Smooth muscle cell (in vitro differentiated cells): ENCODE measurements around the gene PKD1. TPM values are rescaled to one million over a fixed set of nuclear protein-coding genes. Genes with fewer than 3 reads are reported as not detected.

Source experiments
- DNase-seq: peaks from one replicate; lab custom pipeline; 2025; ENCODE audit not compliant: unreplicated experiment; lab: John Stamatoyannopoulos, UW
- H2AFZ ChIP-seq: fragments of 200-600 bp; sonication (generic); 2 replicates; pipeline ENCODE4 v1.6.0; 2016; ENCODE audit warnings: antibody characterized with exemption, low read depth, mild to moderate bottlenecking
- H3F3A ChIP-seq: fragments of 200-600 bp; sonication (generic); 2 replicates; pipeline ENCODE4 v1.6.0; 2017; ENCODE audit warnings: antibody characterized with exemption, low read depth
- H3K27ac ChIP-seq: fragments of 200-600 bp; sonication (generic); 2 replicates; pipeline ENCODE4 v1.5.1; 2016; ENCODE audit warnings: low read depth, mild to moderate bottlenecking
- H3K27me3 ChIP-seq: fragments of 200-600 bp; sonication (generic); 2 replicates; pipeline ENCODE4 v1.6.1; 2016; ENCODE audit warnings: low read depth, mild to moderate bottlenecking
- H3K36me3 ChIP-seq: fragments of 200-600 bp; sonication (generic); 2 replicates; pipeline ENCODE4 v1.5.1; 2016; ENCODE audit warnings: low read depth
- H3K4me1 ChIP-seq: fragments of 200-600 bp; sonication (generic); 2 replicates; pipeline ENCODE4 v1.5.1; 2016; ENCODE audit warnings: low read depth
- H3K4me2 ChIP-seq: fragments of 200-600 bp; sonication (generic); 2 replicates; pipeline ENCODE4 v1.6.0; 2016; ENCODE audit warnings: mild to moderate bottlenecking
- H3K4me3 ChIP-seq: fragments of 200-600 bp; sonication (generic); 2 replicates; pipeline ENCODE4 v1.5.1; 2016; ENCODE audit warnings: mild to moderate bottlenecking
- H3K79me2 ChIP-seq: fragments of 200-600 bp; sonication (generic); 2 replicates; pipeline ENCODE4 v1.6.0; 2016; ENCODE audit warnings: low read depth, mild to moderate bottlenecking
- H3K9ac ChIP-seq: fragments of 200-600 bp; sonication (generic); 2 replicates; pipeline ENCODE4 v1.6.0; 2016; ENCODE audit warnings: low read depth
- H3K9me3 ChIP-seq: fragments of 200-600 bp; sonication (generic); replicated peaks from 2 replicates; pipeline ENCODE4 v1.5.1; 2016; ENCODE audit warnings: low read depth
- H4K20me1 ChIP-seq: fragments of 200-600 bp; sonication (generic); 2 replicates; pipeline ENCODE4 v1.6.0; 2016; ENCODE audit warnings: low read depth
- CTCF ChIP-seq: fragments of 200-600 bp; sonication (generic); IDR thresholded peaks from 2 replicates; pipeline ENCODE4 v1.5.1; 2017; ENCODE audit warnings: borderline replicate concordance, mild to moderate bottlenecking, antibody characterized with exemption; ENCODE audit not compliant: insufficient read depth, poor library complexity, severe bottlenecking
- WGBS: methylation state at CpG from one replicate; pipeline ENCODE4 v1.1.7; 2016; ENCODE audit warnings: low lambda C conversion rate; 5-methylcytosine and 5-hydroxymethylcytosine counted together
- polyA plus RNA-seq: library from polyadenylated mRNA; unstranded; fragments of >200 nt; fragmentation: Nextera tagmentation; extraction: Ambion mirVana; gene quantifications from 2 replicates; pipeline ENCODE4 v1.2.1, GENCODE V29; 2016
- total RNA-seq: library from RNA; depleted of rRNA; stranded (reverse); fragments of >200 nt; gene quantifications from 2 replicates; pipeline ENCODE4 v1.2.3, GENCODE V29; 2014

PKD1 gene
- total and polyA plus RNA-seq, 2 experiments from 2014 or later = 47.9 to 70.1 TPM

DNA sequence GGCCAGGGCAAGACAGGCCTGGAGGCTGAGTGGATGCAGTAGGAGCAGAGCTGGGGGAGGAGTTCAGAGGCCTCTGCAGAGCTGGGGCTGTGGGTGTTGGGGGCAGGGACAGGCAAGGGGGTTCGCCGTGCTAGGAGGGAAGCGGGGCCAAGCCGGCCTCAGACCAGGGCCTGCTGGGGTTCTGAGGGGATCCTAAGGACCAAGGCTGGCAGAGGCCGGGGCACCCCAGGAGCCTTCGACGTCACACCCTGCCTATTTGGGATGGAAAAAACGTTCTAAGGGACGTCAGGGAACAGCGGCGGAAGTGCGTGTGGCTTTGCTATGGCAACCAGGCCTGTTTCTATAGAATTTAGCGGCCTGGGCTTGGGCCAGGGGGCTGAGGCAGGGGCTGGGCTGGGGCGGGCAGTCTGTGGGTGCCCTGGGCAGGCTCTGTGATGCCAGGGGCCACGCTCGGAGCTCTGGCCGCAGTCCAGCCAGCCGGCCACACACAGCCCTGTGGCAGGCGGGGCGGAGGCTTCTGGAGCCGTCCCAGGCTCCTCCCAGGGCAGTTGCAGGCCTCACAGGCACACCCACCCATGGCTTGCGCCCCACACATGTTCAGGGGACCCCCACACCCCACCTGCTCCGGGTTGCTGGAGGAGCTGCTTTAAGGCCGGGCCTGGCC is 23.6 kb upstream of the PKD1 start:
- TF ChIP-seq CTCF = no peak
- Histone ChIP-seq H3K36me3 (no peaks in the 10 kb centered on the region), H3K9ac (no peak overlapping the region), H3K27ac (no peak overlapping the region), H3K4me3 (no peak overlapping the region), H3F3A (no peaks in the 10 kb centered on the region), H3K27me3 (no peaks in the 10 kb centered on the region), H4K20me1 (peaks cover 87% of the 10 kb centered on the region), H3K4me1 (peaks cover 10% of the 10 kb centered on the region), H3K79me2 (peaks cover 89% of the 10 kb centered on the region), H2AFZ (no peak overlapping the region), H3K4me2 (no peak overlapping the region), H3K9me3 (no peaks in the 10 kb centered on the region)
- 89% methylated on average over 18 of the region's 24 CpGs for WGBS
- DNase-seq = no peak

DNA sequence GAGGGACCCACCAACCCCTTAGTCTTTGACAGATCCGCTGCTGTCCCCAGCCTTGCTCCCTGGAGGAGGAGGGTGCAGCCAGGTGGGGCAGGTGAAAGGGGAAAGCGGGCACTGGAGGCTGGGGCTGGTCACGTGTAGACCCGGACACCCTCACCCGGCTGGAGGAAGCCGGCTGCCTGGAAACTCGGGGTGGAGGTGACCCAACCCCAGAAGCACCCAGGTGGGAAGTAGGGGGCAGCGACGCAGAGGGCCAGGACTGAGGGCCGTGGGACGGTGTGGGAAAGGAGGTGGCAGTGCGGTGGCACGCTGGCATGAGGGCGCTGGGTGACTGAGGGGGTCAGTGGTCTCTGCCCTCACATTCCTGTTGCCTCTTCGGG is 22.6 kb upstream of the PKD1 start:
- WGBS = 94% methylated on average over 14 of the region's 15 CpGs
- no peak for DNase-seq
- H3K4me1 ChIP-seq = peaks cover 21% of the 10 kb centered on the region
- no peaks in the 10 kb centered on the region for H3K9me3 ChIP-seq
- no peaks in the 10 kb centered on the region for H3F3A ChIP-seq
- H3K27me3 ChIP-seq = no peaks in the 10 kb centered on the region
- no peak overlapping the region for H2AFZ ChIP-seq
- no peak overlapping the region for H3K9ac ChIP-seq
- no peak overlapping the region for H3K27ac ChIP-seq
- no peaks in the 10 kb centered on the region for H3K36me3 ChIP-seq
- no peak for TF ChIP-seq CTCF
- H3K4me3 ChIP-seq = no peak overlapping the region
- peaks cover 88% of the 10 kb centered on the region for H4K20me1 ChIP-seq
- no peak overlapping the region for H3K4me2 ChIP-seq
- H3K79me2 ChIP-seq = peaks cover 90% of the 10 kb centered on the region

GRCh38 chr16:2157480-2158261 is 22.0 kb upstream of the PKD1 start:
- TF ChIP-seq CTCF = no peak
- H3K36me3 ChIP-seq = no peaks in the 10 kb centered on the region
- no peak overlapping the region for H3K4me3 ChIP-seq
- H3K27me3 ChIP-seq = no peaks in the 10 kb centered on the region
- peaks cover 26% of the 10 kb centered on the region for H3K4me1 ChIP-seq
- H3K27ac ChIP-seq = no peak overlapping the region
- no peak overlapping the region for H2AFZ ChIP-seq
- DNase-seq = no peak
- H3K79me2 ChIP-seq = peaks cover 91% of the 10 kb centered on the region
- no peak overlapping the region for H3K9ac ChIP-seq
- no peaks in the 10 kb centered on the region for H3F3A ChIP-seq
- no peaks in the 10 kb centered on the region for H3K9me3 ChIP-seq
- H3K4me2 ChIP-seq = peak overlapping the region; percentile 88
- peaks cover 88% of the 10 kb centered on the region for H4K20me1 ChIP-seq
- 95% methylated on average over 27 of the region's 27 CpGs for WGBS
